T follicular helper cell (primary cell): ENCODE data around the gene NSD1.

ENCODE experiments used
- DNase-seq: peaks from one replicate; pipeline ENCODE4 v3.0.0-alpha.2; 2020; ENCODE audit warnings: low read depth
- total RNA-seq, 2 experiments: gene quantifications; one replicate each; lab custom pipeline; 2026; lab: John Stamatoyannopoulos, UW

NSD1 gene
- total RNA-seq = 194 to 288 reads per million in 2 experiments

DNA sequence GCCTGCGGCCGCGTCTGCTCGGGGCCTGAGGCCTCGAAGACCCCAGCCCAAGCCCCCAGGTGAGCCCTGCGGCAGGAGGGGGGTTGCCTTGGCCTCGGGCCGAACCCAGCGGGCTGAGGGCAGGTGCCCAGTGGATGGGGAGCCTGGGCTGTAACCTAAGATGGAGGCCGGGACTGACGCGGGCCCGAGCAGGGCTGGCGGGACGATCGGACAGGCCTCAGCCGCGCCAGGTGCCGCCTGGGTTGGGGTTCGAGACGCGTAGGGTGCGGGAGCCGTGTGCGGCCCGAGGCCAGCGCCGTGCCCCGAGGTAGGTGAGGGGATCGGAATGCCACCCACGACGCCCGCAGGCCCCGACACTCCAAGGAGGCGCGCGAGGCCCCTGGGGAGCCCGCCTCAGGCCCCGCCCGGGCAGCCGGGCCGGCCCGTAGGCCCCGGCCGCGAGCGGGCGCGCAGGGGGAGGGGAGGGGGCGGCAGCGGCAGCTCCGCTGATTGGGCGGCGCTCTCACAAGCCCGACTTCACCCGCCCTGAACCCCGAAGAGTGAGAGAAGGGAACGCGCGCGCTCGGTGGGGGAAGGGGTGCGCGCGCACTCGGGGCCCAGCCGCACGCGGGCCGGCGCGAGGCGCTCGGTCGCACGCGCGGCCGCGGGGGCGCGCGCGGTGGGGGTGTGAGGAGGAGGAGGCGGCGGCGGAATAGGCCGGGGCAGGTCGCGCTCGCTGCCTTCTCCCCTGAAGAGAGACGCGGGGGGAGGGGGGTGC is at the start of gene NSD1:
TSS of gene NSD1 (plus strand) at position 678 of the 757 bp plus-strand sequence. CDS start 1,331 bp downstream, outside the sequence.
- DNase-seq = peak; percentile 85

DNA sequence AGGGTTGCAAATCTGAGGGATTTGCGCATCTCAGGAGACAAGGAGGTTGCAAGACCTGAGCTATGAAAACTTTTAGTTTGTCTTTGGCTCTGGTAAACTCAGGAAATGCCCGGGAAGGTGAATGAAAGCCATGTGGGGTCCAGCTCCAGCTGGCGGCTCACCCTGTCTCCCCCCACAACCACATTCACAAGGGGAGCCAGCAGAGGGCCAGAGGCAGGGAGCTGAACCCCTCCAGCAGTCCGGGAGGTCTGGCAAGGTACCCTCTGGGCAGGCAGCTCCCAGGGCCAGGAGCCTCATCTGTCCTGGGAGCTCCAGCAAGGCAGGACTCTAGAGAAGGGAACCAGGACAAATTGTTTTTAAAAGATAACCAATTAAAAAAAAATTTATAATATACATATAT is 49.4 kb upstream of the NSD1 start:
- DNase-seq = no peak

- no peak for DNase-seq
Observed at GRCh38 chr5:177085985-177086653, 47.5 kb upstream of the NSD1 start.

GRCh38 chr5:177086654-177087397 is 46.7 kb upstream of the NSD1 start, which contains the start of gene FGFR4:
FGFR4 (plus strand) TSS chr5:177086915; CDS start chr5:177089603, 2,688 bp downstream.
- DNase-seq = peak; percentile 48

- DNase-seq = no peak
Observed at GRCh38 chr5:177087398-177088005, 46.1 kb upstream of the NSD1 start.

- DNase-seq = no peak
Observed at GRCh38 chr5:177089127-177089526, 44.4 kb upstream of the NSD1 start.

DNA sequence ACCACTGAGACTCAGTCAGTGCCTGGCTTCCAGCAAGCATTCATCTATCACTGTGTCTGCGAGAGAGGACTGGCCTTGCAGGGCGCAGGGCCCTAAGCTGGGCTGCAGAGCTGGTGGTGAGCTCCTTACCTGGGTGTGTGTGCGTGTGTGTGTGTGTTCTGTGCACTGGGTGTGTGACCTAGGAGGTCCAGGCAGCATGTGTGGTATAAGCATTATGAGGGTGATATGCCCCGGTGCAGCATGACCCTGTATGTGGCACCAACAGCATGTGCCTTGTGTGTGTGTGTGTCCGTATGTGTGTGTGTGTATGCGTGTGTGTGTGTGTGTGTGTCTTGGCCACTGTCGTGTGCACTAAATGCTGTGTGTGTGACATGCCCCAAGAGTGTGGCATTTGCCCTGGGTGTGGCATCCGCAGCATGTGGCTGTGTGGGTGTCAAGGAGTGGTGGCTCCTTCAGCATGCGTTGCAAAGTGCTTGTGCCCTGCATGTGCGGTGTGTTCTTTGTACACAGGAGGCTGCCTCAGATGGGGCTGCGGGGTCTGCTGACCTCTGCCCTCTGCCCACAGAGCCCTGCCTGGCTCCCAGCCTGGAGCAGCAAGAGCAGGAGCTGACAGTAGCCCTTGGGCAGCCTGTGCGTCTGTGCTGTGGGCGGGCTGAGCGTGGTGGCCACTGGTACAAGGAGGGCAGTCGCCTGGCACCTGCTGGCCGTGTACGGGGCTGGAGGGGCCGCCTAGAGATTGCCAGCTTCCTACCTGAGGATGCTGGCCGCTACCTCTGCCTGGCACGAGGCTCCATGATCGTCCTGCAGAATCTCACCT is 43.5 kb upstream of the NSD1 start:
- no peak for DNase-seq

DNA sequence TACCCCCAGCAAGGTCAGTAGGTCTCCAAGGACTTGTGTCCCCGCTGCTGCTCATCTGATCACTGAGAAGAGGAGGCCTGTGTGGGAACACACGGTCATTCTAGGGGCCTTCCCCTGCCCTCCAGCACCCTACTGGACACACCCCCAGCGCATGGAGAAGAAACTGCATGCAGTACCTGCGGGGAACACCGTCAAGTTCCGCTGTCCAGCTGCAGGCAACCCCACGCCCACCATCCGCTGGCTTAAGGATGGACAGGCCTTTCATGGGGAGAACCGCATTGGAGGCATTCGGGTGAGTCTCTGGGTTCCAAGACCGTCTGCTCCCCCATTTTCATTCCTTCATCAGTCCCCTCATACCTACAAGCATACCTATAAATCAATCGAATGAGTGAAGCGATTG is 42.8 kb upstream of the NSD1 start:
- DNase-seq = no peak

DNA sequence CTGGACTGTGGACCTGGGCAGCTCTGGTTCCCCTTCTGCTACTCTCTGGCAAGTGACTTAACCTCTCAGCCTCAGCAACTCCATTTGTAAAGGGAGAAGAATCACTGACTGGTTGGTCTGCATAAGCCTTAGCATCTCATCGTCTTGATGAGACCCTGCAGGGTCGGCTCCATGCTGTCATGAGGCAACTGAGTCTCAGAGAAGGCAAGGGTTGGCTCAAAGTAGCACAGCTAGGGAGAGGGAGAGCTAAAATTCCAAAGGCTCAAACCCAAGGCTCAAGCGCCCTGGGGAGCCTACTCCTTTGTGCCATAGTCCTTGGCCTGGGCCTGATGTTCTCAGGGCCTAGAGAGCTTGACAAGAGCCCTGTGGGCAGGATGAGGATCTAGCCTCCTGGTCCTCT is 42.3 kb upstream of the NSD1 start:
- no peak for DNase-seq

GRCh38 chr5:177092178-177093081 is 41.1 kb upstream of the NSD1 start:
- DNase-seq = no peak

DNA sequence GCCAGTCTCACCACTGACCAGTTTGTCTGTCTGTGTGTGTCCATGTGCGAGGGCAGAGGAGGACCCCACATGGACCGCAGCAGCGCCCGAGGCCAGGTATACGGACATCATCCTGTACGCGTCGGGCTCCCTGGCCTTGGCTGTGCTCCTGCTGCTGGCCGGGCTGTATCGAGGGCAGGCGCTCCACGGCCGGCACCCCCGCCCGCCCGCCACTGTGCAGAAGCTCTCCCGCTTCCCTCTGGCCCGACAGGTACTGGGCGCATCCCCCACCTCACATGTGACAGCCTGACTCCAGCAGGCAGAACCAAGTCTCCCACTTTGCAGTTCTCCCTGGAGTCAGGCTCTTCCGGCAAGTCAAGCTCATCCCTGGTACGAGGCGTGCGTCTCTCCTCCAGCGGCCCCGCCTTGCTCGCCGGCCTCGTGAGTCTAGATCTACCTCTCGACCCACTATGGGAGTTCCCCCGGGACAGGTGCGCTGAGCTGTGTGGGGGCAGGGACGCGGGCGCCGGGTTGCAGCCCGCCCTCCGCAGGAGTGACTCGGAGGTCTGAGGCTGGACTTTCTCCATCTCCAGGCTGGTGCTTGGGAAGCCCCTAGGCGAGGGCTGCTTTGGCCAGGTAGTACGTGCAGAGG is 40.4 kb upstream of the NSD1 start:
- no peak for DNase-seq

DNA sequence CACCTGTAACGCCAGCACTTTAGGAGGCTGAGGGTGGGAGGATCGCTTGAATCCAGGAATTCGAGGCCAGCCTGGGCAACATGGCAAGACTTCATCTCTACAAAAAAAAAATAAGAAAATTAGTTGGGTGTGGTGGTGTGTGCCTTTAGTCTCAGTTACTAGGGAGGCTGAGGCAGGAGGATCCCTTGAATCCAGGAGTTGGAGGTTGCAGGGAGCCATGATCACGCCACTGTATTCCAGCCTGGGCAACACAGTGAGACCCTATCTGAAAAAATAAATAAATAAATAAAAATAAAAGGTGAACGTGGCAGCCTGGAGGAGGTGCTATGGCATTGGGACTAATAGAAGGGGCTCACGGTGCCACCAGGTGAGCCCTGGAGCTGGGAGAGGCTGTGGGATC is 39.8 kb upstream of the NSD1 start:
- no peak for DNase-seq

DNA sequence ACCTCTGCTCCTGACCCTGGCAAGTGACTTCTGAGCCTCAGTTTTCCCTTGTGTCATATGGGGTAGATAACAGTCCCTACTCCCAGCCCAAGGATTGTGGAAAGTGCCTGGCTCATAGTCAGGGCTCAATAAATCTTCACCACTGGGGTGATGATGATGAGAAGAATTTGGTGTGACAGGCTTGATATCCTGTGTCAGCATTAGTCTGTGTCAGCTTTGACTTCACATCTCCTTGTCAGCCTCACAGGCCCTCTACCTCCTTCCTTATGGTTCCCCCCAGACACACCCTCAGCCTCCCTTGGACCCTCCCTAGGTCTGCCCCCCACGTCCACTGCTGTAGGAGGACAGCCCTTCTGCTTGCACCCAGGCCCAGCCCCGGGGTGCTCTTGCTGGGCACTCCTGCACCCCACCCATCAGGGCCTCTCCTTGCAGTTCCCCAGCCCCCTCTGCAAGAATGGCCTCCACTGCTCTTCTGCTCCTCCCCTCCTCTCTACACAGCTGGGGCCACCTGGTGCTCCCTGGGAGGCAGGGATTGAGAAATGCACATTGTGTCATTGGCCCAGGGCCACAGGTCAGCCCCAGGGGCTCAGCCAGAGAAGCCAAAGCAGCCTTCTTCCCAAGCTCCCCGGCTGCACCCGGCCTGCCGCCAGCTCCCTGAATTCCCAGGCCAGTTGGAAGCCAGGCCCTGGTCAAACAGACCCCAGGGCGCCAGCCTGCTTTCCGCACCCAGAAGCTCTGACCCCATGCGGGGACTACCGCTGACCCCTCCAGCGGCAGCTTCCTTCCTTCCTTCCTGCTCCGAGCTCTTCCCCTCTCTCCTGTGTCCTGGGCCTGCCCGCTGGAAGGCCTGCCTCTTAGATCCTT is 39.1 kb upstream of the NSD1 start:
- DNase-seq = no peak

- no peak for DNase-seq
Observed at GRCh38 chr5:177095088-177095669, 38.4 kb upstream of the NSD1 start.

- no peak for DNase-seq
Observed at GRCh38 chr5:177096162-177097015, 37.2 kb upstream of the NSD1 start.

- DNase-seq = no peak
Observed at GRCh38 chr5:177097016-177097985, 36.3 kb upstream of the NSD1 start.
